ENCODE data around the gene SIPA1L2.
A peak's percentile ranks its signal among the peaks of the same experiment; 100 is the strongest.

The SIPA1L2 gene

DNA sequence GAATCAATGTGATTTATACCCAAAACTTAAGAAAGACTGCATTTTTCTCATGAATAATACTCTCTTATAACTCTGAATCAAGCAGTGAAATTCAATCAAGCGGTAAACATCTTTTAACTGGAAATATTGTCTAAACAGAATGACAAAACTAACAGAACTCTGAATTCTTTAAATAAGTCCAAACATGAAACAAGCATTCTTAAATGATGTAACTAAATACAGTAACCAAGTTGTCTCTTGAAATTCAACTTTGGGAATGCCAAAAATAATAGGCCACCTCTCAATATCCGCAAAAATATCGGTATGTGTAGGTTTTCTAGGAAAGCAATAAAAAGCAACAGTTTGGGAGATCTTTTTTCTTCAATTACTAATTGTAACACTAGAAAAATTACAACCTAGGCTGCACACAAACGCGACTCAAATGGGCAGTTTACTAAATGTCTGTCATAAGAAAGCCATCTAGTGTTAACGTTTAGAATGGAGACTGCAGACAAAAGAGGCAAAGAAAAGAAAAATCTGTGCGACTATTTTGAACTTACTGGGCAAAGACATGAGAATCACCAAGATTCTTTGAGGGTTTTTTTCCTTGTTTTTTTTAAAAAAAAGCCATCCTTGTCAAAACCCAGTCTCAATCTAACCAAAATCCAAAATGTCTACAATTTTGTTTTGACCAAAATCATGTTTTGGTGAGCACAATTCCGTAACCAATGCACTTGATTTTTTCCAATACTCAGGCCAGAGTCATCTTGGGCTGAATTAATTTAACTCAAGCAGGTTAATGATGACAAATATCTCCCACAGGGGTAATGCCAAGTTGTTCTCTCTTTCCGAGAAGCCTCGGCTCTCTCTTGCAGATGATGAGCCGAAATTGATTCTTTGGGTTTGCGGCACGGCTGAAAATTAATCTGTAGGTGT lies 1.3 kb downstream of the SIPA1L2 start:
- Histone ChIP-seq H3K18ac (ENCODE audit: low read length) (peak overlapping the region; percentile 8), H3K9ac (ENCODE audit: low read length) (peak overlapping the region; percentile 87), H3K36me3 (ENCODE audit: control insufficient read depth in 1 of 2, insufficient read depth in 2 of 2, low read length in 2 of 2) (no peaks in the 10 kb centered on the region), H2BK5ac (ENCODE audit: low read depth, low read length, poor library complexity) (peak overlapping the region; percentile 38), H4K91ac (ENCODE audit: low read depth, low read length) (no peak overlapping the region), H3K27me3 (ENCODE audit: insufficient read depth, low read length) (no peaks in the 10 kb centered on the region), H3K4me3 (ENCODE audit: low read depth, low read length) (peak overlapping the region; percentile 98), H3K23ac (ENCODE audit: low read length) (no peak overlapping the region), H3K79me2 (ENCODE audit: control insufficient read depth, insufficient read depth, low read length, poor library complexity) (peaks cover 10% of the 10 kb centered on the region), H3K9me3 (ENCODE audit: insufficient read depth, low read depth, low read length) (no peaks in the 10 kb centered on the region), H3K27ac (ENCODE audit: low read depth, low read length) (no peak overlapping the region), H4K12ac (ENCODE audit: low read depth, low read length) (no peak overlapping the region), H2AK5ac (ENCODE audit: low read length) (no peak overlapping the region), H3K4me2 (ENCODE audit: low read length) (peak overlapping the region; percentile 84), H3K14ac (ENCODE audit: low read length) (no peak overlapping the region), H3K4me1 (ENCODE audit: control insufficient read depth in 1 of 2, insufficient read depth in 2 of 2, low read length in 2 of 2) (peaks cover 3 to 4% of the 10 kb centered on the region in 2 experiments), H2BK120ac (ENCODE audit: insufficient read depth, low read length, poor library complexity) (no peak overlapping the region), H4K8ac (ENCODE audit: low read depth, low read length) (no peak overlapping the region), H2AFZ (ENCODE audit: insufficient read depth, low read length, poor library complexity) (peak overlapping the region; percentile 84), H3K79me1 (ENCODE audit: low read length) (peaks cover 11% of the 10 kb centered on the region), H3K4ac (ENCODE audit: low read depth, low read length) (no peak overlapping the region), H2BK12ac (ENCODE audit: low read length) (no peak overlapping the region)
- WGBS (ENCODE audit: extremely low coverage, insufficient coverage, insufficient read length) = no CpG with 5 or more reads among the region's 13 CpGs
- peak in 1 of 2 donors; percentile 47 for DNase-seq

DNA sequence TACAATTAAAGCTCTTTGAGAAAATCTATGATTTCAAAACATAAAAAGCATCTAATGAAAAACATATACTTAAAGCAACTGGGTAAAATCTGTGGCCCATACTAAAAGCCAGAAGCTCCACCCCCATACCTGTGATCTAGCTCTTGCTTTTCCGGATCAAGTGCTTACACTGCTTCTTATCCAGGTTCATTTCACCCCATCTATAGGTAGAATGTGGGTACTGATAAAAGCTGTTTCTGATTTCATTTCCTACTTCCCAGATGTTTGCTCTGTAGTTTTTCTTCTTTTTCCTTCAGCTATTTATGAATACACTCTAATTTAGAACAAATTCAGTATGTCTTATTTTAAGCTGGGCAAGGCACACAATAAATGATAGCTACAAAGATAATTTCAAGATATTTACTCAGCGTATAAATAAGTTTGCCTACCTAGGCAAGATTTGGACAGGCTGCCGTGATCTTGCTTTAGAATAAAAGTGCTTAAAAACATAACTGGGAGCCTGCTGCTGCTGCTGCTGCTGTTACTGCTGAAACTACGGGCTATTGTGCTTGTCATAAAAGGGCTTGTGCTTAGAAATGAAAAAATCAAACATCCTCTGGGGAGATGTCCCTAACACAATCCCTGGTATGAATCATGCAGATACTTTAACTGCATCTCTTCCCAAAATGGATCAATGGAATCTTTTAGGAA lies 2.1 kb downstream of the SIPA1L2 start:
- H4K12ac ChIP-seq (ENCODE audit: low read depth, low read length) = no peak overlapping the region
- peak overlapping the region; percentile 54 for H3K4me2 ChIP-seq (ENCODE audit: low read length)
- H3K23ac ChIP-seq (ENCODE audit: low read length) = no peak overlapping the region
- H3K4me3 ChIP-seq (ENCODE audit: low read depth, low read length) = no peak overlapping the region
- H3K4me1 ChIP-seq (ENCODE audit: control insufficient read depth in 1 of 2, insufficient read depth in 2 of 2, low read length in 2 of 2) = peaks cover 4 to 5% of the 10 kb centered on the region in 2 experiments
- H3K79me2 ChIP-seq (ENCODE audit: control insufficient read depth, insufficient read depth, low read length, poor library complexity) = peaks cover 11% of the 10 kb centered on the region
- peak overlapping the region; percentile 28 for H2BK5ac ChIP-seq (ENCODE audit: low read depth, low read length, poor library complexity)
- H4K8ac ChIP-seq (ENCODE audit: low read depth, low read length) = no peak overlapping the region
- H3K9ac ChIP-seq (ENCODE audit: low read length) = no peak overlapping the region
- H2AK5ac ChIP-seq (ENCODE audit: low read length) = no peak overlapping the region
- no peak overlapping the region for H2AFZ ChIP-seq (ENCODE audit: insufficient read depth, low read length, poor library complexity)
- peak overlapping the region; percentile 40 for H3K4ac ChIP-seq (ENCODE audit: low read depth, low read length)
- H3K9me3 ChIP-seq (ENCODE audit: insufficient read depth, low read depth, low read length) = no peaks in the 10 kb centered on the region
- no peak for DNase-seq
- H3K27me3 ChIP-seq (ENCODE audit: insufficient read depth, low read length) = no peaks in the 10 kb centered on the region
- H2BK120ac ChIP-seq (ENCODE audit: insufficient read depth, low read length, poor library complexity) = no peak overlapping the region
- no peak overlapping the region for H4K91ac ChIP-seq (ENCODE audit: low read depth, low read length)
- no peaks in the 10 kb centered on the region for H3K36me3 ChIP-seq (ENCODE audit: control insufficient read depth in 1 of 2, insufficient read depth in 2 of 2, low read length in 2 of 2)
- no CpG with 5 or more reads among the region's 4 CpGs for WGBS (ENCODE audit: extremely low coverage, insufficient coverage, insufficient read length)
- no peak overlapping the region for H3K18ac ChIP-seq (ENCODE audit: low read length)
- H3K27ac ChIP-seq (ENCODE audit: low read depth, low read length) = no peak overlapping the region
- H2BK12ac ChIP-seq (ENCODE audit: low read length) = no peak overlapping the region
- peaks cover 11% of the 10 kb centered on the region for H3K79me1 ChIP-seq (ENCODE audit: low read length)
- no peak overlapping the region for H3K14ac ChIP-seq (ENCODE audit: low read length)

DNA sequence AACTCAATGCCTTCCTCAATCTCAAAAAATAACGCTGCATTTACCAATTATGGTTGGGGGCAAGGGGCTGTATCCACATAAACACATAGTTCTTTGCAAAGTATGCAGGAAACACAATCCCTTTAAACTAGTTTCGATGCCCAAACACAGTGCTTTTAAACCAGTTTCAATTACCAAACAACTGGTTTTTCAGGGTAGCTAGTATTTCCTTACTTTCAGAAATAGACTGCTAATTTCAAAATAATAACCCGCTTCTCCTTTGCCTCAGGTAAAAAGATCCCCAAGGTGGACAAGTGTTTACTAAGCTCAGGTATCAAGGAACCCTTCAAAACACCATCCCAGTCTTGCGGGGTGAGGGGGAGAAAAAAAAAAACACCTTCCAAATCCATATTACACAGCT lies 2.8 kb downstream of the SIPA1L2 start:
- no peak overlapping the region for H3K23ac ChIP-seq (ENCODE audit: low read length)
- H2AFZ ChIP-seq (ENCODE audit: insufficient read depth, low read length, poor library complexity) = no peak overlapping the region
- WGBS (ENCODE audit: extremely low coverage, insufficient coverage, insufficient read length) = no CpG with 5 or more reads among the region's 4 CpGs
- H3K79me1 ChIP-seq (ENCODE audit: low read length) = peaks cover 11% of the 10 kb centered on the region
- peaks cover 4 to 5% of the 10 kb centered on the region in 2 experiments for H3K4me1 ChIP-seq (ENCODE audit: control insufficient read depth in 1 of 2, insufficient read depth in 2 of 2, low read length in 2 of 2)
- H3K14ac ChIP-seq (ENCODE audit: low read length) = no peak overlapping the region
- H2BK12ac ChIP-seq (ENCODE audit: low read length) = no peak overlapping the region
- no peaks in the 10 kb centered on the region for H3K9me3 ChIP-seq (ENCODE audit: insufficient read depth, low read depth, low read length)
- no peak overlapping the region for H4K12ac ChIP-seq (ENCODE audit: low read depth, low read length)
- no peak overlapping the region for H3K4me3 ChIP-seq (ENCODE audit: low read depth, low read length)
- no peak overlapping the region for H3K4ac ChIP-seq (ENCODE audit: low read depth, low read length)
- H3K79me2 ChIP-seq (ENCODE audit: control insufficient read depth, insufficient read depth, low read length, poor library complexity) = peaks cover 11% of the 10 kb centered on the region
- no peak overlapping the region for H4K91ac ChIP-seq (ENCODE audit: low read depth, low read length)
- H2BK5ac ChIP-seq (ENCODE audit: low read depth, low read length, poor library complexity) = no peak overlapping the region
- no peak overlapping the region for H2AK5ac ChIP-seq (ENCODE audit: low read length)
- H3K27me3 ChIP-seq (ENCODE audit: insufficient read depth, low read length) = no peaks in the 10 kb centered on the region
- no peaks in the 10 kb centered on the region for H3K36me3 ChIP-seq (ENCODE audit: control insufficient read depth in 1 of 2, insufficient read depth in 2 of 2, low read length in 2 of 2)
- H3K9ac ChIP-seq (ENCODE audit: low read length) = no peak overlapping the region
- peak in 1 of 2 donors; percentile 48 for DNase-seq
- H3K27ac ChIP-seq (ENCODE audit: low read depth, low read length) = no peak overlapping the region
- no peak overlapping the region for H3K4me2 ChIP-seq (ENCODE audit: low read length)
- no peak overlapping the region for H3K18ac ChIP-seq (ENCODE audit: low read length)
- no peak overlapping the region for H4K8ac ChIP-seq (ENCODE audit: low read depth, low read length)
- H2BK120ac ChIP-seq (ENCODE audit: insufficient read depth, low read length, poor library complexity) = no peak overlapping the region

DNA sequence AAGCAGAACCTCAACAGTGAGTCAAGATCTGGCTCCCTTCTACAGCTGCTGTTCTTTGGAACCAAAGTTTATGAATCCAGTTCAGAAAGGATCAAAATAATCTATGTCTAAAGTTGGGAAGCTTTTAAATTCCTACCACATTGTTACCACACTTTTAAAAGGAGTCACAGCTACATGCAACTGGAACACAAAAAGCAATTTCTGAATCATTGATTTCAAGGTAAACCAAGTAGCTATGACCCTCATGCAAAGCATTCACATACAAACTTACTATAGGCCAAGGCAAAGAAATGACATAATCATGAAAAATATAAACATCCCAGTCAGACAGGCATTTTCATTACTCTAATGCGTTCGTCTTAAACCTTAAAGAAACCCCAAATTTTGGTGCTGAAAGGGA lies 3.5 kb downstream of the SIPA1L2 start:
- H2BK5ac ChIP-seq (ENCODE audit: low read depth, low read length, poor library complexity) = no peak overlapping the region
- no peak overlapping the region for H2AK5ac ChIP-seq (ENCODE audit: low read length)
- H3K4me2 ChIP-seq (ENCODE audit: low read length) = no peak overlapping the region
- no peak overlapping the region for H2BK120ac ChIP-seq (ENCODE audit: insufficient read depth, low read length, poor library complexity)
- DNase-seq = peak in 1 of 2 donors; percentile 34
- no peak overlapping the region for H4K12ac ChIP-seq (ENCODE audit: low read depth, low read length)
- H4K8ac ChIP-seq (ENCODE audit: low read depth, low read length) = no peak overlapping the region
- no peaks in the 10 kb centered on the region for H3K9me3 ChIP-seq (ENCODE audit: insufficient read depth, low read depth, low read length)
- H3K18ac ChIP-seq (ENCODE audit: low read length) = no peak overlapping the region
- H3K79me1 ChIP-seq (ENCODE audit: low read length) = peaks cover 11% of the 10 kb centered on the region
- no peaks in the 10 kb centered on the region for H3K36me3 ChIP-seq (ENCODE audit: control insufficient read depth in 1 of 2, insufficient read depth in 2 of 2, low read length in 2 of 2)
- H3K4me3 ChIP-seq (ENCODE audit: low read depth, low read length) = no peak overlapping the region
- no peak overlapping the region for H3K23ac ChIP-seq (ENCODE audit: low read length)
- peak overlapping the region; percentile 90 for H3K4ac ChIP-seq (ENCODE audit: low read depth, low read length)
- no CpG with 5 or more reads among the region's 2 CpGs for WGBS (ENCODE audit: extremely low coverage, insufficient coverage, insufficient read length)
- no peak overlapping the region for H2BK12ac ChIP-seq (ENCODE audit: low read length)
- peaks cover 14% of the 10 kb centered on the region for H3K79me2 ChIP-seq (ENCODE audit: control insufficient read depth, insufficient read depth, low read length, poor library complexity)
- no peak overlapping the region for H2AFZ ChIP-seq (ENCODE audit: insufficient read depth, low read length, poor library complexity)
- H3K27ac ChIP-seq (ENCODE audit: low read depth, low read length) = no peak overlapping the region
- H3K14ac ChIP-seq (ENCODE audit: low read length) = no peak overlapping the region
- H3K27me3 ChIP-seq (ENCODE audit: insufficient read depth, low read length) = no peaks in the 10 kb centered on the region
- H4K91ac ChIP-seq (ENCODE audit: low read depth, low read length) = no peak overlapping the region
- H3K4me1 ChIP-seq (ENCODE audit: control insufficient read depth in 1 of 2, insufficient read depth in 2 of 2, low read length in 2 of 2) = peaks cover 4 to 5% of the 10 kb centered on the region in 2 experiments
- H3K9ac ChIP-seq (ENCODE audit: low read length) = no peak overlapping the region

Data from trophoblast cell (in vitro differentiated cells and primary cell).